ENCODE results near the gene AGK. TPM values are rescaled to one million over a fixed set of nuclear protein-coding genes. Genes with fewer than 3 reads are reported as not detected.

AGK gene
- total RNA-seq, 1 donor from 2014 or later: 35.0 TPM

- Mint-ChIP-seq H3K9me3 (peaks cover 21% of the 10 kb centered on the region), H3K4me1 (no peaks in the 10 kb centered on the region), H3K27me3 (ENCODE audit: low read depth) (no peaks in the 10 kb centered on the region), H3K36me3 (peaks cover 55% of the 10 kb centered on the region), H3K27ac (no peak overlapping the region), H3K4me3 (no peak overlapping the region)
- TF ChIP-seq CTCF (IDR thresholded peaks at IDR 0.05; ENCODE audit: unreplicated experiment): no peak
- DNase-seq (ENCODE audit: low spot score in 2 of 2, unreplicated experiment in 2 of 2): no peak
Measured at GRCh38 chr7:141562972-141563371, 11.8 kb downstream of the AGK start.

- H3K4me1 Mint-ChIP-seq: no peaks in the 10 kb centered on the region
Measured at GRCh38 chr7:141563956-141564623, 12.9 kb downstream of the AGK start.

DNA sequence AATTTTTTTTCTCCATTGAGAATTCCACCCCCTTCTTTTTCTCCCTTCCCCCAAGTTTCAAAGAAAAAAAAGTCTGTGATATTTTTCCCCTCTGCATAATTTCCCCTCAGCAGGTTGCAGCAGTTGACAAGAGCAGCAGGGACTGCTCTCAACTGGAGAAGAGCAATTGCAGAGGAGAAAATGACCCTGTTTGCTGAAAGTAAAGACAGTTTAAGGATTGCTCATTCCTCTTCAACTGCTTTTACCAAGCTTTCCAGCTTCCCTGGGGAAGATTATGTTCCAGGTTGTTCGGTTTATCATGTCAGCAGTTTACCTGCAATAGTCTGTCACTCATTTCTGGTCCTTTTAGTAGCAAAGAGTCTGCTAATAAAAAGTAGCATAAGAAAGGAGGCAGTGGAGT lies 16.2 kb downstream of the AGK start:
- H3K9me3 Mint-ChIP-seq: no peaks in the 10 kb centered on the region
- H3K4me3 Mint-ChIP-seq: no peak overlapping the region
- H3K4me1 Mint-ChIP-seq: no peaks in the 10 kb centered on the region
- DNase-seq (ENCODE audit: low spot score in 2 of 2, unreplicated experiment in 2 of 2): no peak
- peaks cover 27% of the 10 kb centered on the region for H3K36me3 Mint-ChIP-seq
- no peak for TF ChIP-seq CTCF (IDR thresholded peaks at IDR 0.05; ENCODE audit: unreplicated experiment)
- H3K27ac Mint-ChIP-seq: no peak overlapping the region
- H3K27me3 Mint-ChIP-seq (ENCODE audit: low read depth): no peaks in the 10 kb centered on the region

More at GRCh38 chr7:141563956-141564623, 12.9 kb downstream of the AGK start:
- DNase-seq (ENCODE audit: low spot score in 2 of 2, unreplicated experiment in 2 of 2): no peak
- no peak overlapping the region for H3K27ac Mint-ChIP-seq
- H3K36me3 Mint-ChIP-seq: peaks cover 47% of the 10 kb centered on the region
- no peaks in the 10 kb centered on the region for H3K27me3 Mint-ChIP-seq (ENCODE audit: low read depth)
- no peak overlapping the region for H3K4me3 Mint-ChIP-seq
- peaks cover 13% of the 10 kb centered on the region for H3K9me3 Mint-ChIP-seq
- no peak for TF ChIP-seq CTCF (IDR thresholded peaks at IDR 0.05; ENCODE audit: unreplicated experiment)

GRCh38 chr7:141568227-141568626 lies 17.0 kb downstream of the AGK start:
- H3K27ac Mint-ChIP-seq: no peak overlapping the region

DNA sequence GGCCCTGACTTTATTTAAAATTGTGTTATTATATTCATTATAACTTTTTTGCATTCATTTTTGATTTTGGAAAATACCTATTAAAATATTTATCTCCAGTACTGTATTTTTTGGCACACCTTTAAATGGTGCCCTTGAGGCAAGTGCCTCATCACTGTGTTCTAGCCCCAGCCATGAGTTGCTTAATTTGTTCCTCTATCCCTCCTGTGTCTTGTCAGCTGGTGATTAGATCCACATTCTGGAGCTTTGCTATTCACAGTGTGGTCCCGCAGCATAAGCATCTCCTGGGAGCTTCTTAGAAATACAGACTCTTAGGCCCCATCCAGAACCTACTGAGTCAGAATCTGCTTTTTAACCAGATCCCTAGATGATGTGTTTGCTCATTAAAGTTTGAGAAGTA lies 19.8 kb downstream of the AGK start:
- peaks cover 30% of the 10 kb centered on the region for H3K36me3 Mint-ChIP-seq
- no peak overlapping the region for H3K27ac Mint-ChIP-seq
- no peak overlapping the region for H3K4me3 Mint-ChIP-seq
- no peak for TF ChIP-seq CTCF (IDR thresholded peaks at IDR 0.05; ENCODE audit: unreplicated experiment)
- H3K27me3 Mint-ChIP-seq (ENCODE audit: low read depth): no peaks in the 10 kb centered on the region
- DNase-seq (ENCODE audit: low spot score in 2 of 2, unreplicated experiment in 2 of 2): no peak
- H3K4me1 Mint-ChIP-seq: no peaks in the 10 kb centered on the region
- peaks cover 15% of the 10 kb centered on the region for H3K9me3 Mint-ChIP-seq

More at GRCh38 chr7:141568227-141568626, 17.0 kb downstream of the AGK start:
- DNase-seq (ENCODE audit: low spot score in 2 of 2, unreplicated experiment in 2 of 2): no peak
- no peaks in the 10 kb centered on the region for H3K4me1 Mint-ChIP-seq
- H3K4me3 Mint-ChIP-seq: no peak overlapping the region
- TF ChIP-seq CTCF (IDR thresholded peaks at IDR 0.05; ENCODE audit: unreplicated experiment): no peak
- peaks cover 26% of the 10 kb centered on the region for H3K36me3 Mint-ChIP-seq
- no peaks in the 10 kb centered on the region for H3K9me3 Mint-ChIP-seq
- no peaks in the 10 kb centered on the region for H3K27me3 Mint-ChIP-seq (ENCODE audit: low read depth)
